ENCODE measurements around the gene REELD1. TPM values are rescaled to one million over a fixed set of nuclear protein-coding genes. Genes with fewer than 3 reads are reported as not detected.
A peak's percentile ranks its signal among the peaks of the same experiment; 100 is the strongest.

The REELD1 gene
- total and polyA plus RNA-seq, 5 donors from 2014 or later = not detected

DNA sequence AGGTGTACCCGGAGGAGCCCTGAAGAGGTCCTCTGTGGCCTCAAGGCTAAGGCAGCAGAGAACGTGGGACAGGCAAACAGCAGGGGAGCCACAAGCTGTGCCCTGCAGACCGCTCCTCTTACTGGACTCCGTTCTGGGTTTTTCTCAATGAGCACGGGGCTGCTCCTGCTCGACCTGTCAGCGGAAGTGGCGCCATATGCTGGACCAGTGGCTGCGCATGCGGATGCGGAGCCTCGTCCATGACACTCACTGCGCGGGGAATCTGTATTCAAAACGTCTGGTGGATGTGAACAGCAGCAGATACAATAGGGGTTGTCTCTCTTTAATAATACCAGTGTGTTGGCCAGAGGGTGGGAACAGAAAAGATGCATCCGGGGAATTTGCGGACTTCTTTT, 29.5 kb downstream of the REELD1 start:
- H3K4me3 Mint-ChIP-seq = peak overlapping the region in 2 of 4 donors; percentile 33 to 56
- no peaks in the 10 kb centered on the region for H3K36me3 Mint-ChIP-seq
- ATAC-seq (ENCODE audit: low read depth in 2 of 2) (no peak), DNase-seq (no peak)
- Histone ChIP-seq H3K4me1 (ENCODE audit: control insufficient read depth, insufficient read depth, low read length, poor library complexity, severe bottlenecking) (peaks cover 10% of the 10 kb centered on the region), H3K27me3 (ENCODE audit: control insufficient read depth, insufficient read depth, low read length) (no peaks in the 10 kb centered on the region), H3K36me3 (ENCODE audit: control insufficient read depth, insufficient read depth, low read length) (no peaks in the 10 kb centered on the region), H3K27ac (ENCODE audit: insufficient read depth, low read length, poor library complexity, severe bottlenecking) (no peak overlapping the region), H3K4me3 (ENCODE audit: low read depth, low read length) (no peak overlapping the region), H3K9me3 (ENCODE audit: control insufficient read depth in 2 of 2, low read length in 2 of 2) (no peaks in the 10 kb centered on the region)
- no peaks in the 10 kb centered on the region for H3K27me3 Mint-ChIP-seq
- no peaks in the 10 kb centered on the region for H3K9me3 Mint-ChIP-seq
- peaks cover 0 to 20% (median 6%) of the 10 kb centered on the region in 4 donors for H3K4me1 Mint-ChIP-seq
- peak overlapping the region in 1 of 3 donors; percentile 52 for H3K27ac Mint-ChIP-seq

DNA sequence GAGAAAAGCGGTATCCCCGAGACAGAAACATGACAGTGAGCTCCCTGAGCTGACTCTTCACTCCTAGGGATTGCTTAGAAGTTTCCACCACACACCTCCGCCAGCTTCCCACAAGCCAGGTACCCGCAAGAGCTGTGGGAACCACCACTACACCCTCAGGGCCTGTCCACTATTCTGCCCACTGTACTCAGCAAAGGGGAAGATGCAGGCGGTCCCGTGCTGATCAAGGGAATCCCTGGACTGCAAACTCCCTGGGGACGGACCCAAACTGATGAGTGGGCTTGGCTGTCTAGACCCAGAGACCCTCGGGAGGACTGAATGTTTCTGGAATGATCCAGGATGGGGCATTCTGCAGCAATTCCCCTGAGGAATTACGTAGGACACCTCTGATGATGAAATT, 30.2 kb downstream of the REELD1 start:
- Histone ChIP-seq H3K9me3 (ENCODE audit: control insufficient read depth in 2 of 2, low read length in 2 of 2) (no peaks in the 10 kb centered on the region), H3K36me3 (ENCODE audit: control insufficient read depth, insufficient read depth, low read length) (no peaks in the 10 kb centered on the region), H3K27me3 (ENCODE audit: control insufficient read depth, insufficient read depth, low read length) (no peaks in the 10 kb centered on the region), H3K4me3 (ENCODE audit: low read depth, low read length) (no peak overlapping the region), H3K27ac (ENCODE audit: insufficient read depth, low read length, poor library complexity, severe bottlenecking) (no peak overlapping the region), H3K4me1 (ENCODE audit: control insufficient read depth, insufficient read depth, low read length, poor library complexity, severe bottlenecking) (peaks cover 10% of the 10 kb centered on the region)
- ATAC-seq (ENCODE audit: low read depth in 2 of 2) (no peak), DNase-seq (no peak)
- peak overlapping the region in 2 of 3 donors; percentile 58 to 76 for H3K27ac Mint-ChIP-seq
- no peaks in the 10 kb centered on the region for H3K36me3 Mint-ChIP-seq
- peaks cover 0 to 20% (median 6%) of the 10 kb centered on the region in 4 donors for H3K4me1 Mint-ChIP-seq
- H3K4me3 Mint-ChIP-seq = no peak overlapping the region
- no peaks in the 10 kb centered on the region for H3K27me3 Mint-ChIP-seq
- no peaks in the 10 kb centered on the region for H3K9me3 Mint-ChIP-seq

DNA sequence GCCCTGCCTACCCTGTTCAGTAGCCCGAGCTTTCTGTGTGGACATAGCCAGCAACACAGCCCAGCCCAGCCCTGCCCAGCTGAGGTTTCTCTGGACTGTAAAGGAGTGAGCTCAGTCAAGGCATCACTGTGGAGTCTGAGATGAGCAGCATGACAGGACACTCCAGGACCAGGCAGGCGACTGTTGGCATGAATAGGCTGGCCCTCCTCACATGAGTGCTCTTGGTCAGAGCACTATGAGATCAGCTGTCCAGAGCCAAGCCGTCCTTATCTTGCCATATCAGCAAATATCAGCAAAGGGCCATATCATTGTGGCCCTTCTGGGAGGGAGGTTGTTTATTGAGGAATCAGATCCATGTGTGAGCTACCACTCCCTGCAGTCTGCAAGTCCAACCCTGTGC, 30.9 kb downstream of the REELD1 start:
- Histone ChIP-seq H3K27me3 (ENCODE audit: control insufficient read depth, insufficient read depth, low read length) (no peaks in the 10 kb centered on the region), H3K9me3 (ENCODE audit: control insufficient read depth in 2 of 2, low read length in 2 of 2) (no peaks in the 10 kb centered on the region), H3K36me3 (ENCODE audit: control insufficient read depth, insufficient read depth, low read length) (no peaks in the 10 kb centered on the region), H3K4me1 (ENCODE audit: control insufficient read depth, insufficient read depth, low read length, poor library complexity, severe bottlenecking) (peaks cover 10% of the 10 kb centered on the region), H3K4me3 (ENCODE audit: low read depth, low read length) (no peak overlapping the region), H3K27ac (ENCODE audit: insufficient read depth, low read length, poor library complexity, severe bottlenecking) (no peak overlapping the region)
- Mint-ChIP-seq H3K4me1 (peaks cover 0 to 20% (median 6%) of the 10 kb centered on the region in 4 donors), H3K27me3 (no peaks in the 10 kb centered on the region), H3K9me3 (no peaks in the 10 kb centered on the region), H3K27ac (peak overlapping the region in 1 of 3 donors; percentile 58), H3K4me3 (no peak overlapping the region), H3K36me3 (no peaks in the 10 kb centered on the region)
- DNase-seq = no peak
- no peak for ATAC-seq (ENCODE audit: low read depth in 2 of 2)

DNA sequence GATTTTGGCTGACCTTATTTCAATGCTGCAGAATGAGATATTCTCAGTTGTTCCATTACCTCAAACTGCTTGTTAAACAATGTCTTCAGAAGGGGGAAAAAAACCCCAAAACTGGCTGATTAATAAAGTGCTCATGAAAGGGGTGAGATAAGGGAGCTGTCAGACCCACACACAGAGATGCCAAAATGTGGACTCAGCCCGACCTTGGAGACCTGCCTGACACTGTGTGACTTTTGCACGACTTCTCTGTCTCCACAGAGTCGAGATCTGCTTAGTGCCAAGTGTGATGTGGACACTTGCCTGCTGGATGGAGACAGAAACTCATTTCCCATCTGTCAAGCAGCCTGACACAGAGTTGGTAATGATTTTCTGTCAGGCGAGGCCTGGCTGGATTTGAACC, 31.5 kb downstream of the REELD1 start:
- H3K4me1 Mint-ChIP-seq = peaks cover 0 to 20% (median 6%) of the 10 kb centered on the region in 4 donors
- Histone ChIP-seq H3K4me3 (ENCODE audit: low read depth, low read length) (no peak overlapping the region), H3K9me3 (ENCODE audit: control insufficient read depth in 2 of 2, low read length in 2 of 2) (no peaks in the 10 kb centered on the region), H3K4me1 (ENCODE audit: control insufficient read depth, insufficient read depth, low read length, poor library complexity, severe bottlenecking) (peaks cover 10% of the 10 kb centered on the region), H3K36me3 (ENCODE audit: control insufficient read depth, insufficient read depth, low read length) (no peaks in the 10 kb centered on the region), H3K27me3 (ENCODE audit: control insufficient read depth, insufficient read depth, low read length) (no peaks in the 10 kb centered on the region), H3K27ac (ENCODE audit: insufficient read depth, low read length, poor library complexity, severe bottlenecking) (no peak overlapping the region)
- H3K27ac Mint-ChIP-seq = no peak overlapping the region
- ATAC-seq (ENCODE audit: low read depth in 2 of 2) (no peak), DNase-seq (no peak)
- no peaks in the 10 kb centered on the region for H3K36me3 Mint-ChIP-seq
- no peak overlapping the region for H3K4me3 Mint-ChIP-seq
- no peaks in the 10 kb centered on the region for H3K9me3 Mint-ChIP-seq
- H3K27me3 Mint-ChIP-seq = no peaks in the 10 kb centered on the region

DNA sequence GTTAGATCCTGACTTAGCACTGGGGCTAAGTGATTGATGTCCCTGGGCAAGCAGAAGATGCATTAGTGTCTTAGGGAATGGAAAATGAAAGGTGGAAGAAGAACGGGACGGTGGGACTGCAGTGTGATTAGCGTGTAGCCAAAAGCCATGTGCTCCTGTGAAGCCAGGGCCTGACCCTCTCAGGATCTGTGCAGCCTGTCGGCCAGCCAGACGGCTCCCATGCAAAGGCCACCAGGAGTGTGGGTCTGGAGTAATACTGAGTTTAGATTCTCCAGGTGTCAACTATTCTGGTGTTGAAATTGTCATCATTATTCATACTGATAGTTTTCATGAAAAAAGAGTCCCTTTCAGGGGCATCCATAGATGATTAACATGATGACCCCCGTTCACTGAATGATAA, 32.0 kb downstream of the REELD1 start:
- ATAC-seq (ENCODE audit: low read depth in 2 of 2) (no peak), DNase-seq (no peak)
- Mint-ChIP-seq H3K9me3 (no peaks in the 10 kb centered on the region), H3K4me1 (peaks cover 0 to 20% (median 6%) of the 10 kb centered on the region in 4 donors), H3K27me3 (no peaks in the 10 kb centered on the region), H3K4me3 (peak overlapping the region in 1 of 4 donors; percentile 93), H3K36me3 (no peaks in the 10 kb centered on the region), H3K27ac (no peak overlapping the region)
- peaks cover 10% of the 10 kb centered on the region for H3K4me1 ChIP-seq (ENCODE audit: control insufficient read depth, insufficient read depth, low read length, poor library complexity, severe bottlenecking)
- H3K9me3 ChIP-seq (ENCODE audit: control insufficient read depth in 2 of 2, low read length in 2 of 2) = no peaks in the 10 kb centered on the region
- no peaks in the 10 kb centered on the region for H3K27me3 ChIP-seq (ENCODE audit: control insufficient read depth, insufficient read depth, low read length)
- H3K36me3 ChIP-seq (ENCODE audit: control insufficient read depth, insufficient read depth, low read length) = no peaks in the 10 kb centered on the region
- H3K4me3 ChIP-seq (ENCODE audit: low read depth, low read length) = no peak overlapping the region
- H3K27ac ChIP-seq (ENCODE audit: insufficient read depth, low read length, poor library complexity, severe bottlenecking) = no peak overlapping the region

DNA sequence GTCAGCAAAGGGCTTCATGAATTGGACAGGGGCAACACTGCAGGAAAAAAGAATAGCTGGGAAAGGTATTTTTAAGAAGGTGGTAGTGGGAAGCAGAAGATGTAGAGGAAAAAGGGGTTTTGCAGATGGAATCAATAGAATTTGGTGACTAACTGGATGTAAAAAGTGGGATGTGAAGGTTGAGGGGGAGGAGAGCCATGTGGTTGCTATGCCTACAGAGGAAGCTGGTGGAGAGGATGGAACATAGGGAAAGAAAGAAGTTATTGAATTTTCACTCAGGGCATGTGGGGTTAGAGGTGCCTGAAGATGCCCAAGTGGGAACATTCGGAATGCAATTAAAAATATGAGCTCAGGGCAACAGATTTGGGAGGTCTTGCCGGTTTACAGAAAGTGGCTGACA, 33.0 kb downstream of the REELD1 start:
- ATAC-seq (ENCODE audit: low read depth in 2 of 2) (no peak), DNase-seq (no peak)
- no peak overlapping the region for H3K4me3 Mint-ChIP-seq
- H3K27me3 Mint-ChIP-seq = no peaks in the 10 kb centered on the region
- Histone ChIP-seq H3K27ac (ENCODE audit: insufficient read depth, low read length, poor library complexity, severe bottlenecking) (no peak overlapping the region), H3K36me3 (ENCODE audit: control insufficient read depth, insufficient read depth, low read length) (no peaks in the 10 kb centered on the region), H3K4me1 (ENCODE audit: control insufficient read depth, insufficient read depth, low read length, poor library complexity, severe bottlenecking) (peaks cover 10% of the 10 kb centered on the region), H3K27me3 (ENCODE audit: control insufficient read depth, insufficient read depth, low read length) (no peaks in the 10 kb centered on the region), H3K4me3 (ENCODE audit: low read depth, low read length) (no peak overlapping the region), H3K9me3 (ENCODE audit: control insufficient read depth in 2 of 2, low read length in 2 of 2) (no peaks in the 10 kb centered on the region)
- no peak overlapping the region for H3K27ac Mint-ChIP-seq
- H3K4me1 Mint-ChIP-seq = peaks cover 0 to 13% (median under 1%) of the 10 kb centered on the region in 4 donors
- H3K9me3 Mint-ChIP-seq = peaks cover 0 to 1% (median 0%) of the 10 kb centered on the region in 7 donors
- no peaks in the 10 kb centered on the region for H3K36me3 Mint-ChIP-seq

DNA sequence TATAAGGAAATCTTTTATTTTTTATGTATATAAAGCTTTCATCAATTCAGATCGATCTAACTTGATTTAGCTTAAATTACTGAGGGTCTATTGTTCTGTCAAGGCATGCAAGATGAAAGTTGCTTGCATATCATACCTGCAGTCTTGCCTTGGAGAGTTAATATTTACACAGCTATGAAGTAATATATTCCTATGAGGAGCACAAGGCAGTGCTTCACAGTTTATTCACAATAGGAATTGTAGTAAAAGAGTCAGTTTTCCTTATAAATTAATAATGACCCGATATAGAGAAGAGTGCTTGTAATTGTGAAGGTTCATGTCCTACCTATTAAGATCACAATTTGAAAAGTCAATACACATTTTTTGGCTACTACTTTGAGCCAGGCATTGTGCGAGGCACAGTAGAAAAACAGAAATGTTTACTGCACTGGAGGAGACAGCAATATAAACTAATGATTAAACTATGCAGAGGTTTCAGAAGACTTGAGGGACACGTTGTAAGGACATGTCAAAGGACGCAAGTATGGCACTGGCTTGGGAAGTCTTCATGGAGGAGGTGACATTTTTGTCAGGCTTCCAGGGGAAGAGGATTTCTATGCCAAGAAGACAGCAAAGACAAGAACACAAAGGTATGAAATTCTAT, 38.8 kb downstream of the REELD1 start:
- no peak overlapping the region for H3K4me3 ChIP-seq (ENCODE audit: low read depth, low read length)
- Mint-ChIP-seq H3K27me3 (no peaks in the 10 kb centered on the region), H3K4me3 (no peak overlapping the region), H3K4me1 (no peaks in the 10 kb centered on the region), H3K27ac (no peak overlapping the region), H3K36me3 (peaks cover 13% of the 10 kb centered on the region), H3K9me3 (peaks cover 0 to 1% (median 0%) of the 10 kb centered on the region in 7 donors)
- DNase-seq (no peak), ATAC-seq (ENCODE audit: low read depth in 2 of 2) (no peak)
- H3K27ac ChIP-seq (ENCODE audit: insufficient read depth, low read length, poor library complexity, severe bottlenecking) = no peak overlapping the region
- peaks cover 11% of the 10 kb centered on the region for H3K36me3 ChIP-seq (ENCODE audit: control insufficient read depth, insufficient read depth, low read length)
- no peaks in the 10 kb centered on the region for H3K27me3 ChIP-seq (ENCODE audit: control insufficient read depth, insufficient read depth, low read length)
- no peaks in the 10 kb centered on the region for H3K4me1 ChIP-seq (ENCODE audit: control insufficient read depth, insufficient read depth, low read length, poor library complexity, severe bottlenecking)
- no peaks in the 10 kb centered on the region for H3K9me3 ChIP-seq (ENCODE audit: control insufficient read depth in 2 of 2, low read length in 2 of 2)

DNA sequence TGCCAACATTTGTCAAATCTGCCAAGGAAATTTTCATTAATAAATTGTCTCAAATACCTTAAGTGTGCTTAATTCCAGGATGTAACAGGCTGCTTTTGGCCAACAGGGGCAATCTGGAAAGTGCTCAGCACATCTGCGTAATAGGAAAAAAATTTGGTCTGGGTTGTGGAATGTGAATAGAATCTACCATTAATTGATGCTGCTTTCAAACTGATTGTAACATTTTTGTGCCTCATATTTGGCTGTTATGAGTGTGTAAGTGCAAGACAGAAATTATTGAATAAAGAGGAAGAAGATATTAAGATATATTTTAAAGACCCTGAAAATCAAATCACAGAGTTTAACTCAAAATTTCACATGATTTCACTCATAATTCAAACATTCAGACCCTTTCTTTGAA, 41.1 kb downstream of the REELD1 start:
- H3K9me3 Mint-ChIP-seq = peaks cover 0 to 1% (median 0%) of the 10 kb centered on the region in 7 donors
- H3K27me3 ChIP-seq (ENCODE audit: control insufficient read depth, insufficient read depth, low read length) = no peaks in the 10 kb centered on the region
- no peaks in the 10 kb centered on the region for H3K9me3 ChIP-seq (ENCODE audit: control insufficient read depth in 2 of 2, low read length in 2 of 2)
- H3K27me3 Mint-ChIP-seq = no peaks in the 10 kb centered on the region
- H3K27ac Mint-ChIP-seq = no peak overlapping the region
- H3K27ac ChIP-seq (ENCODE audit: insufficient read depth, low read length, poor library complexity, severe bottlenecking) = no peak overlapping the region
- H3K36me3 ChIP-seq (ENCODE audit: control insufficient read depth, insufficient read depth, low read length) = peaks cover 11% of the 10 kb centered on the region
- no peak overlapping the region for H3K4me3 Mint-ChIP-seq
- H3K4me1 Mint-ChIP-seq = no peaks in the 10 kb centered on the region
- ATAC-seq (ENCODE audit: low read depth in 2 of 2) (no peak), DNase-seq (no peak)
- no peak overlapping the region for H3K4me3 ChIP-seq (ENCODE audit: low read depth, low read length)
- no peaks in the 10 kb centered on the region for H3K4me1 ChIP-seq (ENCODE audit: control insufficient read depth, insufficient read depth, low read length, poor library complexity, severe bottlenecking)
- peaks cover 18% of the 10 kb centered on the region for H3K36me3 Mint-ChIP-seq

All from CD4-positive, CD25-positive, alpha-beta regulatory T cell (primary cell).